C4-2B (cell line): ENCODE results near the gene ZNF558.

Experiments
- ZFX ChIP-seq: fragments of 450-650 bp; IDR thresholded peaks from 2 replicates; pipeline ENCODE4 v1.6.1; 2017
- TF ChIP-seq, protein P1 (sequence below): fragments of 450-650 bp; conservative IDR thresholded peaks from 2 replicates; pipeline ENCODE4 v1.5.1; 2017; ENCODE audit warnings: mild to moderate bottlenecking

GRCh38 chr19:8849232-8849631 lies 17.1 kb upstream of the ZNF558 start:
- TF ChIP-seq, protein P1, sequence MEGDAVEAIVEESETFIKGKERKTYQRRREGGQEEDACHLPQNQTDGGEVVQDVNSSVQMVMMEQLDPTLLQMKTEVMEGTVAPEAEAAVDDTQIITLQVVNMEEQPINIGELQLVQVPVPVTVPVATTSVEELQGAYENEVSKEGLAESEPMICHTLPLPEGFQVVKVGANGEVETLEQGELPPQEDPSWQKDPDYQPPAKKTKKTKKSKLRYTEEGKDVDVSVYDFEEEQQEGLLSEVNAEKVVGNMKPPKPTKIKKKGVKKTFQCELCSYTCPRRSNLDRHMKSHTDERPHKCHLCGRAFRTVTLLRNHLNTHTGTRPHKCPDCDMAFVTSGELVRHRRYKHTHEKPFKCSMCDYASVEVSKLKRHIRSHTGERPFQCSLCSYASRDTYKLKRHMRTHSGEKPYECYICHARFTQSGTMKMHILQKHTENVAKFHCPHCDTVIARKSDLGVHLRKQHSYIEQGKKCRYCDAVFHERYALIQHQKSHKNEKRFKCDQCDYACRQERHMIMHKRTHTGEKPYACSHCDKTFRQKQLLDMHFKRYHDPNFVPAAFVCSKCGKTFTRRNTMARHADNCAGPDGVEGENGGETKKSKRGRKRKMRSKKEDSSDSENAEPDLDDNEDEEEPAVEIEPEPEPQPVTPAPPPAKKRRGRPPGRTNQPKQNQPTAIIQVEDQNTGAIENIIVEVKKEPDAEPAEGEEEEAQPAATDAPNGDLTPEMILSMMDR = no peak
- no peak for TF ChIP-seq ZFX
